H1 (cell line): ENCODE results near the gene PRDM1. TPM values are rescaled to one million over a fixed set of nuclear protein-coding genes. Genes with fewer than 3 reads are reported as not detected.

Source experiments
- CTCF ChIA-PET: fragments of 300-600 bp; sonication (Branson Sonifier 250); formaldehyde crosslinking; loops from one replicate; lab custom pipeline; 2021; ENCODE audit not compliant: partially characterized antibody; lab: Charles Lee
- POLR2A ChIA-PET: fragments of 300-600 bp; sonication (Branson Sonifier 250); formaldehyde crosslinking; loops from one replicate; lab custom pipeline; 2021; ENCODE audit warnings: inconsistent platforms; ENCODE audit not compliant: partially characterized antibody; lab: Charles Lee
- DNase-seq, 2 experiments: peaks; one replicate each; pipeline versions ENCODE4 v3.0.0 to v3.0.0-alpha.2; 2010 to 2022; ENCODE audit warnings: low spot score in 2 of 2, low read depth in 1 of 2, mixed read lengths in 1 of 2
- FAIRE-seq: peaks from 2 replicates; lab custom pipeline; 2011; peaks lifted over from hg19 to GRCh38; lab: Jason Lieb, UNC
- H2AFZ ChIP-seq: 2 replicates; pipeline ENCODE4 v1.8.1; 2012; ENCODE audit warnings: low read length, inconsistent platforms
- H2AK5ac ChIP-seq: 2 replicates; pipeline ENCODE4 v1.6.1; 2013; ENCODE audit warnings: low read depth, low read length
- H2BK120ac ChIP-seq: replicated peaks from 2 replicates; pipeline ENCODE3; 2013; ENCODE audit warnings: low read depth, low read length, inconsistent platforms
- H2BK12ac ChIP-seq: 2 replicates; pipeline ENCODE4 v1.6.1; 2013; ENCODE audit warnings: low read depth, low read length
- H2BK15ac ChIP-seq: 2 replicates; pipeline ENCODE4 v1.6.1; 2013; ENCODE audit warnings: low read length
- H2BK20ac ChIP-seq: 2 replicates; pipeline ENCODE4 v1.6.1; 2013; ENCODE audit warnings: low read length
- H2BK5ac ChIP-seq: 2 replicates; pipeline ENCODE4 v1.6.1; 2013; ENCODE audit warnings: low read depth, low read length
- H3K14ac ChIP-seq: 2 replicates; pipeline ENCODE4 v1.6.1; 2013; ENCODE audit warnings: inconsistent platforms; ENCODE audit not compliant: insufficient read length
- H3K18ac ChIP-seq: 2 replicates; pipeline ENCODE4 v1.6.1; 2013; ENCODE audit warnings: low read length; ENCODE audit errors: extremely low read depth
- H3K23ac ChIP-seq: 2 replicates; pipeline ENCODE4 v1.6.1; 2013; ENCODE audit warnings: inconsistent platforms; ENCODE audit not compliant: insufficient read length
- H3K23me2 ChIP-seq: 2 replicates; pipeline ENCODE4 v1.6.1; 2013; ENCODE audit warnings: low read depth, low read length
- H3K27ac ChIP-seq: 2 replicates; pipeline ENCODE4 v1.6.1; 2011; ENCODE audit warnings: low read depth, low read length, inconsistent platforms
- H3K27me3 ChIP-seq, 4 experiments: replicated peaks in 1 of 4; 1 replicate in 1 of 4; 2 replicates in 3 of 4; pipeline versions ENCODE4 v1.6.1 to v1.8.1; 2011 to 2013; ENCODE audit warnings: low read length in 3 of 4, mild to moderate bottlenecking in 3 of 4, inconsistent platforms in 2 of 4, mixed read lengths in 2 of 4, moderate library complexity in 1 of 4; ENCODE audit not compliant: control insufficient read depth in 3 of 4, insufficient read depth in 3 of 4; ENCODE audit errors: extremely low read depth in 1 of 4
- H3K36me3 ChIP-seq, 4 experiments: 2 replicates each; pipeline versions ENCODE4 v1.6.1 to v1.8.1; 2011 to 2013; ENCODE audit warnings: mild to moderate bottlenecking in 4 of 4, low read length in 3 of 4, moderate library complexity in 2 of 4, control low read depth in 1 of 4, inconsistent platforms in 1 of 4; ENCODE audit not compliant: insufficient read depth in 4 of 4, control insufficient read depth in 2 of 4
- H3K4ac ChIP-seq: replicated peaks from 2 replicates; pipeline ENCODE3; 2013; ENCODE audit warnings: low read length, low read depth, mixed read lengths, inconsistent platforms; ENCODE audit not compliant: insufficient read length
- H3K4me1 ChIP-seq, 4 experiments: replicated peaks in 1 of 4; 1 replicate in 1 of 4; 2 replicates in 3 of 4; pipeline versions ENCODE4 v1.6.1 to v1.8.1; 2011 to 2013; ENCODE audit warnings: low read length in 3 of 4, inconsistent platforms in 2 of 4, mixed read lengths in 1 of 4; ENCODE audit not compliant: insufficient read depth in 4 of 4, control insufficient read depth in 3 of 4
- H3K4me2 ChIP-seq, 2 experiments: 2 replicates each; pipeline versions ENCODE4 v1.6.1 to v1.8.1; 2011 to 2013; ENCODE audit warnings: low read depth in 2 of 2, low read length in 2 of 2, control low read depth in 1 of 2, inconsistent platforms in 1 of 2, mild to moderate bottlenecking in 1 of 2; ENCODE audit not compliant: insufficient read depth in 1 of 2
- H3K4me3 ChIP-seq, 4 experiments: fragments of 200-600, 300-600 bp in 1 of 4; sonication (generic), shearing (Covaris generic), sonication (Bioruptor Twin) in 1 of 4; 2 replicates each; pipeline versions ENCODE4 v1.5.1 to v1.8.1; 2011 to 2016; ENCODE audit warnings: low read length in 4 of 4, low read depth in 3 of 4, control low read depth in 2 of 4, inconsistent platforms in 2 of 4, mild to moderate bottlenecking in 2 of 4, mixed read lengths in 1 of 4, moderate library complexity in 1 of 4; ENCODE audit not compliant: insufficient read depth in 2 of 4; ENCODE audit errors: extremely low read depth in 1 of 4
- H3K56ac ChIP-seq: replicated peaks from 2 replicates; pipeline ENCODE3; 2013; ENCODE audit warnings: low read depth, mild to moderate bottlenecking, mixed read lengths, low read length, inconsistent platforms; ENCODE audit not compliant: insufficient read length
- H3K79me1 ChIP-seq: 2 replicates; pipeline ENCODE4 v1.6.1; 2013; ENCODE audit warnings: low read depth, low read length, control low read depth
- H3K79me2 ChIP-seq, 2 experiments: 2 replicates each; pipeline versions ENCODE4 v1.6.1 to v1.8.1; 2012 to 2013; ENCODE audit warnings: low read length in 2 of 2, mild to moderate bottlenecking in 2 of 2, inconsistent platforms in 1 of 2; ENCODE audit not compliant: insufficient read depth in 2 of 2, control insufficient read depth in 1 of 2
- H3K9ac ChIP-seq, 4 experiments: replicated peaks in 1 of 4; 1 replicate in 1 of 4; 2 replicates in 3 of 4; pipeline versions ENCODE4 v1.6.1 to v1.8.1; 2011 to 2013; ENCODE audit warnings: low read depth in 3 of 4, low read length in 3 of 4, control low read depth in 2 of 4, mild to moderate bottlenecking in 2 of 4, moderate library complexity in 2 of 4, inconsistent platforms in 1 of 4; ENCODE audit errors: extremely low read depth in 1 of 4
- H3K9me3 ChIP-seq, 2 experiments: 2 replicates each; pipeline versions ENCODE4 v1.6.1 to v1.8.1; 2012 to 2013; ENCODE audit warnings: mild to moderate bottlenecking in 2 of 2, moderate library complexity in 2 of 2, control low read depth in 1 of 2, inconsistent platforms in 1 of 2, low read depth in 1 of 2, low read length in 1 of 2, mixed read lengths in 1 of 2; ENCODE audit not compliant: insufficient read depth in 2 of 2
- H4K20me1 ChIP-seq, 2 experiments: replicated peaks in 1 of 2; 2 replicates each; pipeline versions ENCODE3 to v1.8.1; 2011 to 2013; ENCODE audit warnings: inconsistent platforms in 2 of 2, low read length in 2 of 2, mild to moderate bottlenecking in 1 of 2; ENCODE audit not compliant: insufficient read depth in 2 of 2, control insufficient read depth in 1 of 2
- H4K5ac ChIP-seq: 2 replicates; pipeline ENCODE4 v1.6.1; 2013; ENCODE audit warnings: low read length, low read depth, mixed read lengths, inconsistent platforms; ENCODE audit not compliant: insufficient read length
- H4K8ac ChIP-seq: 2 replicates; pipeline ENCODE4 v1.8.0; 2013; ENCODE audit warnings: mild to moderate bottlenecking, moderate library complexity, low read length, inconsistent platforms; ENCODE audit not compliant: insufficient read depth; ENCODE audit errors: extremely low read depth
- H4K91ac ChIP-seq: replicated peaks from 2 replicates; pipeline ENCODE3; 2013; ENCODE audit warnings: low read length, mixed read lengths, inconsistent platforms; ENCODE audit not compliant: insufficient read length
- CHD1 ChIP-seq: IDR thresholded peaks from 2 replicates; pipeline ENCODE4 v1.6.1; 2012; ENCODE audit warnings: low read depth, low read length, improper control_type of control experiment
- CTBP2 ChIP-seq: IDR thresholded peaks from 2 replicates; pipeline ENCODE4 v1.7.0; 2011; ENCODE audit warnings: borderline replicate concordance, mild to moderate bottlenecking, moderate library complexity, mixed read lengths, low read length; ENCODE audit not compliant: insufficient read depth, insufficient read length
- E2F6 ChIP-seq: IDR thresholded peaks from 2 replicates; pipeline ENCODE4 v1.6.1; 2012; ENCODE audit warnings: inconsistent platforms
- EP300 ChIP-seq, 2 experiments: IDR thresholded peaks; 1 replicate in 1 of 2; 2 replicates in 1 of 2; pipeline ENCODE4 v1.6.1; 2011 to 2012; ENCODE audit warnings: low read depth in 2 of 2, low read length in 2 of 2, mild to moderate bottlenecking in 2 of 2, borderline replicate concordance in 1 of 2, inconsistent platforms in 1 of 2, moderate library complexity in 1 of 2
- FOSL1 ChIP-seq: IDR thresholded peaks from 2 replicates; pipeline ENCODE4 v1.6.1; 2011; ENCODE audit warnings: mild to moderate bottlenecking, low read depth, low read length, moderate library complexity; ENCODE audit not compliant: insufficient read depth
- GTF2F1 ChIP-seq: IDR thresholded peaks from 2 replicates; pipeline ENCODE4 v1.6.1; 2012; ENCODE audit warnings: low read depth, low read length, improper control_type of control experiment, borderline replicate concordance
- KDM4A ChIP-seq: IDR thresholded peaks from one replicate; pipeline ENCODE4 v1.7.1; 2012; ENCODE audit warnings: low read depth, mild to moderate bottlenecking, moderate library complexity, low read length, inconsistent platforms; ENCODE audit not compliant: severe bottlenecking
- NRF1 ChIP-seq: IDR thresholded peaks from 2 replicates; pipeline ENCODE4 v1.6.1; 2011; ENCODE audit warnings: mild to moderate bottlenecking, low read depth, low read length, improper control_type of control experiment
- POLR2AphosphoS5 ChIP-seq: IDR thresholded peaks from 2 replicates; pipeline ENCODE4 v1.6.1; 2011; ENCODE audit warnings: low read depth, low read length
- SUZ12 ChIP-seq: fragments of 200-600 bp; sonication (generic); IDR thresholded peaks from 2 replicates; pipeline ENCODE4 v1.6.1; 2012; ENCODE audit warnings: mild to moderate bottlenecking, inconsistent platforms, low read length, moderate library complexity, mixed read lengths
- USF2 ChIP-seq: IDR thresholded peaks from 2 replicates; pipeline ENCODE4 v1.6.1; 2011; ENCODE audit warnings: low read length, improper control_type of control experiment
- WGBS, 2 experiments: shearing (Covaris generic) in 1 of 2; methylation state at CpG; one replicate each; pipeline versions ENCODE4 v1.1.6 to v1.1.7; 2013 to 2015; ENCODE audit warnings: low lambda C conversion rate in 2 of 2, mixed read lengths in 2 of 2, inconsistent platforms in 1 of 2, low coverage in 1 of 2, missing lambda C conversion rate in 1 of 2; ENCODE audit not compliant: insufficient replicate concordance in 2 of 2, insufficient coverage in 1 of 2, insufficient read length in 1 of 2; ENCODE audit errors: extremely low coverage in 1 of 2, missing lambda C conversion rate in 1 of 2; 5-methylcytosine and 5-hydroxymethylcytosine counted together
- polyA plus RNA-seq, 7 experiments: library from polyadenylated mRNA; depleted of rRNA in 3 of 7; stranded (reverse) in 5 of 7; unstranded in 2 of 7; fragments of >200 nt in 5 of 7; fragments of 200-250 nt in 2 of 7; gene quantifications; 1 replicate in 5 of 7; 2 replicates in 1 of 7; 4 replicates in 1 of 7; pipeline versions ENCODE4 v1.2.1 to v1.2.3, GENCODE V29; 2011 to 2013; ENCODE audit warnings: missing spikeins in 2 of 7, mixed read lengths in 2 of 7
- total RNA-seq: library from RNA; stranded (reverse); fragmentation: NEBNext Ultra II Directional; extraction: Animal tissue kit (Norgen Biotek cat#: 25700); gene quantifications from 2 replicates; pipeline ENCODE4 v1.2.1, GENCODE V29; 2021

The PRDM1 gene
- total and polyA plus RNA-seq, 2 of the 8 experiments (the other 6 are each of a cell fraction or from before 2014, with no cell fraction given) = 0.21 to 0.74 TPM

DNA sequence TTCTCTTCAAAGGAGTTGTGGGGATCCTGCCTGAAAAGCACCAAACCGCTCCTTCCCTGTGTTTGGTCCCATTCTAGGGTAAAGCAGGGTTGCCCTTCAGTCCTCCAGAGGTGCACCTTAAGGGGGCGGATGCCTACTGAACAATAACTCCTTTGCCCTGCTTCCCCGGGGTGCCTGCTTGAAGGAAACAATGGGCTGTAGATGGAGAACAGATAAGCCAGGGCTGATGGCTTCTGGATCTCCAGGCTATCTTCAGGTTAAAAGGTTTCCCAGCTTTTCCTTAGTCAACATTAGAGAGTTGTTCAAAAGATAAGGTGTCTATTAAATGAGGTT is 5.4 kb upstream of the PRDM1 start:
- H2BK15ac ChIP-seq = no peak overlapping the region
- H2AFZ ChIP-seq = no peak overlapping the region
- H3K79me2 ChIP-seq = no peaks in the 10 kb centered on the region
- no peak for FAIRE-seq
- H2BK20ac ChIP-seq = no peak overlapping the region
- no peak overlapping the region for H3K4me2 ChIP-seq
- no peak overlapping the region for H2BK5ac ChIP-seq
- H3K4ac ChIP-seq = no peak overlapping the region
- H3K23me2 ChIP-seq = peaks cover 3% of the 10 kb centered on the region; the same call in 1 of the 2 replicates
- no peak overlapping the region for H3K9ac ChIP-seq
- H3K27ac ChIP-seq = no peak overlapping the region
- H3K27me3 ChIP-seq = peaks cover 0 to 6% (median 0%) of the 10 kb centered on the region in 4 experiments; a peak in 2 of 7 replicates
- no peak overlapping the region for H4K8ac ChIP-seq
- no peak overlapping the region for H3K23ac ChIP-seq
- H2BK120ac ChIP-seq = no peak overlapping the region
- H4K20me1 ChIP-seq = no peaks in the 10 kb centered on the region
- no peak overlapping the region for H2AK5ac ChIP-seq
- no peak overlapping the region for H4K91ac ChIP-seq
- no peak overlapping the region for H4K5ac ChIP-seq
- no peaks in the 10 kb centered on the region for H3K79me1 ChIP-seq
- no peaks in the 10 kb centered on the region for H3K9me3 ChIP-seq
- ChIA-PET CTCF (interaction anchor here (0.6 to 2.7 kb wide), 4 partner anchors 11 to 219 kb away, joined by 3 to 10 read pairs (median 6); no protein-coding TSS in a partner anchor), POLR2A (no interaction called here)
- no peak for DNase-seq
- H3K36me3 ChIP-seq = no peaks in the 10 kb centered on the region
- H3K4me3 ChIP-seq = no peak overlapping the region
- WGBS, 2 experiments = 88% methylated on average over 3 of the region's 3 CpGs; no CpG with 5 or more reads in 1 of the 2 experiments
- H3K56ac ChIP-seq = no peak overlapping the region
- no peak overlapping the region for H2BK12ac ChIP-seq
- no peak overlapping the region for H3K18ac ChIP-seq
- no peak overlapping the region for H3K14ac ChIP-seq
- peaks cover 6 to 14% (median 8%) of the 10 kb centered on the region in 4 experiments; a peak in 6 of 7 replicates for H3K4me1 ChIP-seq
- TF ChIP-seq CHD1 (no peak), GTF2F1 (no peak), POLR2AphosphoS5 (no peak), SUZ12 (no peak), E2F6 (no peak), EP300 (IDR thresholded peaks at IDR 0.05; ENCODE audit: borderline replicate concordance in 1 of 2, low read depth in 2 of 2, low read length in 2 of 2) (no peak), USF2 (no peak), FOSL1 (no peak), NRF1 (no peak), KDM4A (no peak), CTBP2 (no peak)
